Measurements from ENCODE around the gene GTF2E1.

DNA sequence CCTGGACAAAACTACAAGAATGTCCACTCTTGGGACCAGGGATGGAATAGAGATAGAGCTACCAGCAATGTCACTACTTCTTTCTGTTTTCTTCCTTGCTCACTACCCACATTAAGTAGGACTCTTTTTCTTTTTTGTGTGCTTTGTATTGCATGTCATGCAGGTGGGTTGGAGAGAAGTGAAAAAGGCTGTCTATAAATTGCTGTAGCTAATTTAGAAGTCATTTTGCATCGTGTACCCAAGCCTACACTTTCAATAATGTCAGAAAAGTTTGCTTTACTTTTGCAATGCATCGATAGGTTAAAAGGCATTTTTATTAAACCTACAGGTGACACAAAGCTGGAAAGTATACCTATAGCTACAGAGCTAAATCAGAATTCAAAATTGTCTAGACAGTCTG, 58.9 kb downstream of the GTF2E1 start:
- no peak for TF ChIP-seq POLR2A (IDR thresholded peaks at IDR 0.05)
- TF ChIP-seq, protein P1, sequence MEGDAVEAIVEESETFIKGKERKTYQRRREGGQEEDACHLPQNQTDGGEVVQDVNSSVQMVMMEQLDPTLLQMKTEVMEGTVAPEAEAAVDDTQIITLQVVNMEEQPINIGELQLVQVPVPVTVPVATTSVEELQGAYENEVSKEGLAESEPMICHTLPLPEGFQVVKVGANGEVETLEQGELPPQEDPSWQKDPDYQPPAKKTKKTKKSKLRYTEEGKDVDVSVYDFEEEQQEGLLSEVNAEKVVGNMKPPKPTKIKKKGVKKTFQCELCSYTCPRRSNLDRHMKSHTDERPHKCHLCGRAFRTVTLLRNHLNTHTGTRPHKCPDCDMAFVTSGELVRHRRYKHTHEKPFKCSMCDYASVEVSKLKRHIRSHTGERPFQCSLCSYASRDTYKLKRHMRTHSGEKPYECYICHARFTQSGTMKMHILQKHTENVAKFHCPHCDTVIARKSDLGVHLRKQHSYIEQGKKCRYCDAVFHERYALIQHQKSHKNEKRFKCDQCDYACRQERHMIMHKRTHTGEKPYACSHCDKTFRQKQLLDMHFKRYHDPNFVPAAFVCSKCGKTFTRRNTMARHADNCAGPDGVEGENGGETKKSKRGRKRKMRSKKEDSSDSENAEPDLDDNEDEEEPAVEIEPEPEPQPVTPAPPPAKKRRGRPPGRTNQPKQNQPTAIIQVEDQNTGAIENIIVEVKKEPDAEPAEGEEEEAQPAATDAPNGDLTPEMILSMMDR (IDR thresholded peaks at IDR 0.05): no peak
- TF ChIP-seq EP300 (IDR thresholded peaks at IDR 0.05): no peak
- TF ChIP-seq POLR2AphosphoS5 (IDR thresholded peaks at IDR 0.05): no peak
